A172 (cell line): Measurements from ENCODE around the gene PCDHB8. TPM values are rescaled to one million over a fixed set of nuclear protein-coding genes. Genes with fewer than 3 reads are reported as not detected.
"Not testable (repeated sequence)": the region's sequence is repeated elsewhere in the genome, so short reads cannot be mapped to it uniquely, and the experiment has no call there.

Source experiments
- DNase-seq: peaks from one replicate; pipeline ENCODE4 v3.0.0-alpha.2; 2015; ENCODE audit warnings: low spot score
- total RNA-seq: library from RNA; depleted of rRNA; stranded (reverse); fragments of >200 nt; shearing (Covaris generic); gene quantifications from 2 replicates; pipeline ENCODE4 v1.2.3, GENCODE V29; 2014

The PCDHB8 gene
- total RNA-seq, 1 experiment from 2014 or later: 7.0 TPM

GRCh38 chr5:141184117-141184855 is 6.7 kb downstream of the PCDHB8 start:
- DNase-seq: not testable (repeated sequence)

- DNase-seq: peak; percentile 59
Observed at GRCh38 chr5:141186897-141187512, 9.4 kb downstream of the PCDHB8 start, which contains the start of gene PCDHB9. Gene PCDHB9 (plus strand): TSS chr5:141187161. CDS start chr5:141187319, 158 bp downstream.

GRCh38 chr5:141188682-141189081 is 11.1 kb downstream of the PCDHB8 start:
- not testable (repeated sequence) for DNase-seq

GRCh38 chr5:141189131-141189530 is 11.5 kb downstream of the PCDHB8 start:
- DNase-seq: not testable (repeated sequence)

- peak; percentile 55 for DNase-seq
Observed at GRCh38 chr5:141192110-141192725, 14.6 kb downstream of the PCDHB8 start, which contains the start of gene PCDHB10. Gene PCDHB10 (plus strand): TSS chr5:141192353. CDS start chr5:141192553, 200 bp downstream.

- not testable (repeated sequence) for DNase-seq
Observed at GRCh38 chr5:141194332-141194731, 16.7 kb downstream of the PCDHB8 start.

- no peak for DNase-seq
Observed at GRCh38 chr5:141196363-141196762, 18.8 kb downstream of the PCDHB8 start.

- no peak for DNase-seq
Observed at GRCh38 chr5:141199359-141200235, 22.0 kb downstream of the PCDHB8 start, which contains the start of gene PCDHB11. Gene PCDHB11 (plus strand): TSS chr5:141199627. CDS start chr5:141199775, 148 bp downstream.

- DNase-seq: not testable (repeated sequence)
Observed at GRCh38 chr5:141201126-141201525, 23.5 kb downstream of the PCDHB8 start.

- DNase-seq: not testable (repeated sequence)
Observed at GRCh38 chr5:141201646-141202045, 24.1 kb downstream of the PCDHB8 start.

- no peak for DNase-seq
Observed at GRCh38 chr5:141208478-141208877, 30.9 kb downstream of the PCDHB8 start, which contains the start of gene PCDHB12. Gene PCDHB12 (plus strand): TSS chr5:141208719. CDS start chr5:141208908, 189 bp downstream.

- DNase-seq: not testable (repeated sequence)
Observed at GRCh38 chr5:141210281-141210680, 32.7 kb downstream of the PCDHB8 start.

GRCh38 chr5:141210849-141211248 is 33.3 kb downstream of the PCDHB8 start:
- DNase-seq: not testable (repeated sequence)

- not testable (repeated sequence) for DNase-seq
Observed at GRCh38 chr5:141213656-141214339, 36.2 kb downstream of the PCDHB8 start, which contains the start of gene PCDHB13. Gene PCDHB13 (plus strand): TSS chr5:141213919. CDS start chr5:141214124, 205 bp downstream.

GRCh38 chr5:141214583-141214982 is 37.0 kb downstream of the PCDHB8 start:
- DNase-seq: not testable (repeated sequence)

GRCh38 chr5:141215504-141215903 is 37.9 kb downstream of the PCDHB8 start:
- not testable (repeated sequence) for DNase-seq

GRCh38 chr5:141216035-141216434 is 38.4 kb downstream of the PCDHB8 start:
- not testable (repeated sequence) for DNase-seq

- DNase-seq: peak; percentile 76
Observed at GRCh38 chr5:141223112-141223783, 45.7 kb downstream of the PCDHB8 start, which contains the start of gene PCDHB14. Gene PCDHB14 (plus strand): TSS chr5:141223343. CDS start chr5:141223506, 163 bp downstream.

- DNase-seq: not testable (repeated sequence)
Observed at GRCh38 chr5:141224844-141225243, 47.3 kb downstream of the PCDHB8 start.

- DNase-seq: not testable (repeated sequence)
Observed at GRCh38 chr5:141225421-141225820, 47.8 kb downstream of the PCDHB8 start.
